Kidney (tissue), 14 donors: ENCODE data around the gene PCDH9. TPM values are rescaled to one million over a fixed set of nuclear protein-coding genes. Genes with fewer than 3 reads are reported as not detected.

Experiments used
- DNase-seq, 5 donors: peaks; one replicate each; pipeline ENCODE4 v3.0.0-alpha.2; 2013 to 2020
- FAIRE-seq: peaks from 2 replicates; lab custom pipeline; 2012; peaks lifted over from hg19 to GRCh38; lab: Jason Lieb, UNC
- H3K27ac ChIP-seq, 2 donors: one replicate each; pipeline ENCODE4 v1.7.0; 2013; ENCODE audit warnings: low read depth in 2 of 2, low read length in 2 of 2, inconsistent platforms in 1 of 2
- H3K27me3 ChIP-seq: one replicate; pipeline ENCODE4 v1.7.1; 2013; ENCODE audit warnings: low read length, inconsistent platforms; ENCODE audit not compliant: control insufficient read depth, insufficient read depth
- H3K36me3 ChIP-seq, 3 donors: one replicate each; pipeline versions ENCODE4 v1.7.0 to v1.7.1; 2013; ENCODE audit warnings: low read length in 3 of 3, control low read depth in 1 of 3, inconsistent platforms in 1 of 3; ENCODE audit not compliant: insufficient read depth in 3 of 3, control insufficient read depth in 2 of 3
- H3K4me1 ChIP-seq, 3 donors: one replicate each; pipeline versions ENCODE4 v1.7.0 to v1.7.1; 2013; ENCODE audit warnings: low read length in 3 of 3, inconsistent platforms in 1 of 3, low read depth in 1 of 3; ENCODE audit not compliant: control insufficient read depth in 2 of 3, insufficient read depth in 2 of 3
- H3K4me3 ChIP-seq, 3 donors: one replicate each; pipeline versions ENCODE4 v1.7.0 to v1.8.1; 2013; ENCODE audit warnings: low read length in 3 of 3, control low read depth in 1 of 3, inconsistent platforms in 1 of 3
- H3K9ac ChIP-seq, 3 donors: one replicate each; pipeline versions ENCODE4 v1.7.0 to v1.7.1; 2013; ENCODE audit warnings: low read length in 3 of 3, control low read depth in 1 of 3, inconsistent platforms in 1 of 3
- H3K9me3 ChIP-seq, 3 donors: one replicate each; pipeline versions ENCODE4 v1.7.0 to v1.7.1; 2013; ENCODE audit warnings: low read length in 3 of 3, control low read depth in 1 of 3, inconsistent platforms in 1 of 3; ENCODE audit not compliant: control insufficient read depth in 2 of 3, insufficient read depth in 1 of 3
- intact Hi-C: fragments of 100-400 bp; cut with DNase I; formaldehyde crosslinking; loops from one replicate; pipeline ENCODE4 v1.11.1; 2022
- polyA plus RNA-seq: library from polyadenylated mRNA; stranded (reverse); fragments of 350-450 nt; fragmentation: Illumina TruSeq; extraction: RNeasy Lipid Tissue Mini Kit (QIAGEN cat#74804); gene quantifications from one replicate; pipeline ENCODE4 v1.2.3, GENCODE V29; 2014; ENCODE audit warnings: low read depth, low replicate concordance; ENCODE audit not compliant: insufficient read depth
- total RNA-seq: library from RNA; stranded (reverse); fragmentation: NEBNext Ultra II Directional; extraction: Animal tissue kit (Norgen Biotek cat#: 25700); gene quantifications from one replicate; pipeline ENCODE4 v1.2.1, GENCODE V29; 2021
- TF ChIP-seq, protein P1 (sequence below): IDR thresholded peaks from 3 replicates; pipeline ENCODE4 v1.5.1; 2012; ENCODE audit warnings: mild to moderate bottlenecking, moderate library complexity, borderline replicate concordance; ENCODE audit not compliant: insufficient read depth; ENCODE audit errors: extremely low read depth
- donor health status: control.
- donor health status: control.
- donor health status: control.
- donor health status: control.
- donor health status: control.
- donor health status: DM: yes; HTN: yes; CAD: no.
- donor health status: Normal renal cell carcinoma (clear cell type).

Gene PCDH9
- total and polyA plus RNA-seq, 2 donors from 2014 or later: 1.6 to 9.5 TPM

DNA sequence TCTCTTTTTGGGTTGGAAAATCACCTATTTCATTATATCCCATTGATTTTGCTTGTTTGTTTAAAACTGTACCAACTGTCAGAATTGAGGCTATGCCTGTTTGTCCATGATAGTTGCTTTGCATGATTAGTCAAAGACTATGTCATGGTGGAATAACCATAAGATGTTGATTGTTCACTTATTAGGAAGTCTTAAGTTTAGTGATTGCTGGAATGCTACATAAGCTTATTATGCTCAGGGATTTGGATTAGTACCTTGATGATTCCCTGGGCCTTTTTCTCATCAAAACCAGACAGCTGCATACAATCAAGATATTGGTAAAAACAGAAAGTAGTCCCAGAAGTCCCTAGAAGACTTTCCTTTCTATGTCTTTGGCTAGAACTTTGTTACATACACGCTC lies 954.7 kb downstream of the PCDH9 start:
- H3K27ac ChIP-seq: no peak overlapping the region
- no peaks in the 10 kb centered on the region for H3K4me1 ChIP-seq
- intact Hi-C loops: no loop called here
- DNase-seq (no peak), FAIRE-seq (no peak)
- no peak overlapping the region for H3K4me3 ChIP-seq
- no peak overlapping the region for H3K9ac ChIP-seq
- no peaks in the 10 kb centered on the region for H3K36me3 ChIP-seq
- TF ChIP-seq, protein P1, sequence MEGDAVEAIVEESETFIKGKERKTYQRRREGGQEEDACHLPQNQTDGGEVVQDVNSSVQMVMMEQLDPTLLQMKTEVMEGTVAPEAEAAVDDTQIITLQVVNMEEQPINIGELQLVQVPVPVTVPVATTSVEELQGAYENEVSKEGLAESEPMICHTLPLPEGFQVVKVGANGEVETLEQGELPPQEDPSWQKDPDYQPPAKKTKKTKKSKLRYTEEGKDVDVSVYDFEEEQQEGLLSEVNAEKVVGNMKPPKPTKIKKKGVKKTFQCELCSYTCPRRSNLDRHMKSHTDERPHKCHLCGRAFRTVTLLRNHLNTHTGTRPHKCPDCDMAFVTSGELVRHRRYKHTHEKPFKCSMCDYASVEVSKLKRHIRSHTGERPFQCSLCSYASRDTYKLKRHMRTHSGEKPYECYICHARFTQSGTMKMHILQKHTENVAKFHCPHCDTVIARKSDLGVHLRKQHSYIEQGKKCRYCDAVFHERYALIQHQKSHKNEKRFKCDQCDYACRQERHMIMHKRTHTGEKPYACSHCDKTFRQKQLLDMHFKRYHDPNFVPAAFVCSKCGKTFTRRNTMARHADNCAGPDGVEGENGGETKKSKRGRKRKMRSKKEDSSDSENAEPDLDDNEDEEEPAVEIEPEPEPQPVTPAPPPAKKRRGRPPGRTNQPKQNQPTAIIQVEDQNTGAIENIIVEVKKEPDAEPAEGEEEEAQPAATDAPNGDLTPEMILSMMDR: no peak
- no peaks in the 10 kb centered on the region for H3K9me3 ChIP-seq
- no peaks in the 10 kb centered on the region for H3K27me3 ChIP-seq

GRCh38 chr13:66273011-66273410 lies 957.1 kb downstream of the PCDH9 start:
- H3K4me1 ChIP-seq: no peaks in the 10 kb centered on the region
- intact Hi-C loops: no loop called here
- no peak overlapping the region for H3K27ac ChIP-seq
- H3K36me3 ChIP-seq: no peaks in the 10 kb centered on the region
- H3K4me3 ChIP-seq: no peak overlapping the region
- H3K27me3 ChIP-seq: no peaks in the 10 kb centered on the region
- DNase-seq (peak in 3 of 5 donors; percentile 11 to 64 (median 62)), FAIRE-seq (no peak)
- no peaks in the 10 kb centered on the region for H3K9me3 ChIP-seq
- H3K9ac ChIP-seq: no peak overlapping the region
- TF ChIP-seq, protein P1: no peak

- H3K27me3 ChIP-seq: no peaks in the 10 kb centered on the region
- intact Hi-C loops: no loop called here
Measured at GRCh38 chr13:66266761-66267160, 963.4 kb downstream of the PCDH9 start.

More at GRCh38 chr13:66266761-66267160, 963.4 kb downstream of the PCDH9 start:
- Histone ChIP-seq H3K9me3 (no peaks in the 10 kb centered on the region), H3K4me1 (peaks cover 0 to 7% (median 6%) of the 10 kb centered on the region in 3 donors), H3K9ac (no peak overlapping the region), H3K4me3 (no peak overlapping the region), H3K36me3 (no peaks in the 10 kb centered on the region), H3K27ac (no peak overlapping the region)
- TF ChIP-seq, protein P1: no peak
- no peak for FAIRE-seq
- no peak for DNase-seq
